HG02759 (cell line): ENCODE results near the gene SLC8A1.

Source experiments
- ATAC-seq: cut with Tn5 transposase; IDR thresholded peaks from one replicate; pipeline ENCODE4 v1.9.1; 2021; ENCODE audit warnings: mild to moderate bottlenecking, moderate library complexity; ENCODE audit not compliant: unreplicated experiment

Gene SLC8A1

GRCh38 chr2:40283111-40283909 is 168.6 kb downstream of the SLC8A1 start:
- no peak for ATAC-seq

GRCh38 chr2:40282428-40282827 is 169.5 kb downstream of the SLC8A1 start:
- ATAC-seq, result peak; percentile 50

DNA sequence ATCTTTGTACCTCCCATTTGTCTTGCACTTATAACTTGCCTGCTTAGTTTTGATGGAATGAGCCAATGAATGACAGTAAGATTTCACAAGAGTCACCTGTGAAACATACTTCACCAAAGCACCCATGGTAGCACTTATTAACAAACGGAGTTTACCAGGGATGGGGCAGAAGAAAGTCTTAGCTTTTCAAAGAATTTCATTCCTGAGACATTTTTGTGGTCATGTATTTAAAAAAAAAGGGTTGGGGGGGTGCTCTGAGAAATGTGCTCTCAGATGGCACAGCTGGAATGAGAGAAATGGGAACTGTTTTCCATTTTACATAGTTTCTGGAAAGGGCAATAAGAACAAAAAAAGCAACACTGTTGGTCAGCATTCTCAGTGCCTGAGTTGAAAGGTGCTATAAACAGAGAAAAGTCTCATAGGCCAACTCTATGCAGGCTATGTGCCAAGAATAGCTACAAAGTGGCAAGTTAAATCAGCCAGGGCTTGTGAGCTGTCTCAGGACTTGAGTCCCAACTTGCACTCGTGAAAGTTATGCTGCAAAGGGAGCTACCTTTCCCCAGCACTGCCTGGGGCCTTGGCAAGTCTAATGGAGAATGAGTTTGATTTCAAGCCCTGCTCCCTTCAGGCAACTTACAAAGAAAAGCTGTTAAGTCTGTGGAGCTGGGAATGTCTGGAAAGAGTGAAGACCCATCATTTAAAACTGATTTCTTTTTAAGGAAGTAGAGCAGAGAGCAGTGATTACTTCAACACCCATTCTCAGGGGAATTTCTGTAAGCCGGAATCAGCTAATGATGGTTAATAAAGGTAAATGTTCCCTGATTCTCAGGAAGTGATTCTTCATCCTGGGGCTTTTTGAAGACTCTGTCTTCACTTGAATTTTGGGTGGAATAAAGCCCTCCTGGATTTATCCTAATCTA is 170.6 kb downstream of the SLC8A1 start:
- peak; percentile 55 for ATAC-seq

- no peak for ATAC-seq
Measured at GRCh38 chr2:40279482-40279881, 172.4 kb downstream of the SLC8A1 start.

GRCh38 chr2:40279001-40279400 is 172.9 kb downstream of the SLC8A1 start:
- no peak for ATAC-seq

DNA sequence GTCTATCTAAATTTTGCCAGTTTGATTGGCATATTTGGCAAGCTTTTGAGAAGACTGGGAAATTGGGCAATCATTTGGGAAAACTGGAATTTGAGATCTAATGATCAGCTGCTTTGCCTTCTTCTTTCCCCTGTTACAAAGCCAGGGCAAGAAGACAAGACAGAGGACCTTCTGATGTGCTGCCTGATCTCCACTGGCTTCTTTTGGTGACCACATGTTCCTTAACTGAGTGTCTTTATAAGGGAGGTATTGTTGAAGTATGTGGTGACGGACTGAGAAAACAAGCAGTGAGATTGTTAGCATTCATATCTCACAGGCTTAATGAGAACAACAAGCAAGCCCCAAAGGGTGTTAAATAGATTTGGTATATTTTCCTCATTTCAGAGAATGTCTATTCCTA is 175.8 kb downstream of the SLC8A1 start:
- no peak for ATAC-seq

DNA sequence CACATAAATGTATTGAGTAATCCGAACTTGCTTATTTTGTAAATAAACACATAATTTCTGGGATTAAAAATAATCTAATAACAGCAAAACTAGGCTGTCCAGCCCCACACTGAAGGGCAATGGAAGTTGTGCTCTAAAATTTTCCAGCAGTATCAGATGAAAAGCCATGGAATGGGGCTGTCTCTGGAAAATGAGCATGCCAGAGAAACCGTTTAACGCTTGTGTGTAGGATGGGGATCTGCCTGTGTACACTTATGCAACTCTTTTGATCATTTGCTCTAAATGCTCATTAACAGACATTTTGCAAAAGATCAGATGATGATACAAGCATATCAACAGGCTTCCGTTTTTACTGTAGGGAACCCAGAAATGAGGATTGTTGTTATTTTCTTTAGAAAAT is 177.6 kb downstream of the SLC8A1 start:
- ATAC-seq, result no peak

DNA sequence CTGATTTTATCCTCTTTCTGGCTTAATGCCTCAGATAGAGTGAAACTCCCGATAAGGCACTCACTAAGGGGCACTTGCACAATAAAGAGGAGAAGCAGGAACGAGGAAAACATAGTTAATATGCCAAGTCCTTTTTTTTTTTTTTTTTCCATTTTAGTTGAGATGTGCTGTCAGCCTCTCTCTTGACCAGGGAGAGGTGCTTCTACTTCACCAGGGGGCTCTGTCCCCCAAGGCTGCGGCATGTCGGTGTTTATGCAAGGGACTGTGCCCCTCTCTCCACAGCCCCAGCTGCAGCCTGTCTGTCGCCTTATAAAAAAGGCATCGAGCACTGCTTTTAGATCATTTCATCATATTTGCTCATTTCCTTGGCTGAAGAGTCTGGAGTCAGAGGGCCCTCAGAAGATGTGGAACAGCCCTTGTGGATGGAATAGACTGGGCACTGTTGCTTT is 178.1 kb downstream of the SLC8A1 start:
- no peak for ATAC-seq

DNA sequence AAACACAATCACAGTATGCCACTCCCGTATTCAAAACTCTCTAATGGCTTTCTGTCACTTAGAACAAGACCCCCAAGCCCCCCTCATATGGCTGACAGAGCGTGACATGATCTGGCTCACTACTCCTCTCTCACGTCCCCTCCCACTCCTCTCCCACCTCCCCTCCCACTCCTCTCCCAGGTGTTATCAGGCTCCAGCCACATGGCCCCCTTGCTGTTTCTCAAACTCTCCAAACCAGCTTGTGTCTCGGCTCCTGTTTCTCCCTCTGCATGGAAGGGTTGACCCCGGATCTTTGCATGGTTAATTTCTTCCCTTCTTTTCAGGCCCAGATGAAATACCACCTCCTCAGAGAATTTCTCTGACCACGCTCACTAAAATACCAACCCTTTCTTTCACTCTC is 180.8 kb downstream of the SLC8A1 start:
- ATAC-seq, result no peak

DNA sequence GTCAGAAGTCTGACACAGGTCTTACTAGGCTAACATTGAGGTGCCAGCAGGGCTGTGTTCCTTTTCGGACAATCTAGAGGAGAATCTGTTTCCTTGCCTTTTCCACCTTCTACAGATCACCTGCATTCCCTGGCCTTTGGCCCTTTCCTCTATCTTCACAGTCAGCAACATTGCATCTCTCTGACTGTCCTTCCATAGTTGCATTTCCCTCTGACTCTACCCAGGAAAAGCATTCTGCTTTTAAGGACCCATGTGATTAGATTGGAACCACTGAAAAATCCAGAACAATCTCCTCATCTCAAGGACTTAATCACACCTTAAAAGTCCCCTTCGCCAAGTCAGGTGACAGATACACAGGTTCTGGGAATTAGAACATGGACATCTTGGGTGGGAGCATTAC is 181.5 kb downstream of the SLC8A1 start:
- no peak for ATAC-seq

GRCh38 chr2:40268566-40268965 is 183.3 kb downstream of the SLC8A1 start:
- no peak for ATAC-seq

DNA sequence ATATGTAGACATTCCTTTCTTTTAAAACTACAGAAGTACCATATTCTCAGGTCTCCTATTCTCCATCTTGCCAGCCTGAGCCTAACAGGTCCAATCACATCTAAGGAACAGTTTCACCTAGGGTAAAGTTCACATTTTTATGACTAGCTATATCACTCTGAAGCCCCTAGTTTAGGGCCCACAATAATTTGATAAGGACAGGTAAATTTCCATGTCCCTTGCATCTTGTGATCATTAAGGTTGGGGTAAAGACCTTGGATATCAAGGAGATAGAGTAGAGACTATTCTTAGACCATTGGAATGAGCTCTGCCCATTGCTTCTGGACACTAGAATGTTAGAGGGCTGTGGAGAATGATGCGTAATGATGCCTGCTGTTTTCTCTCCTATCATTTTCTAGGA is 185.7 kb downstream of the SLC8A1 start:
- ATAC-seq, result no peak

DNA sequence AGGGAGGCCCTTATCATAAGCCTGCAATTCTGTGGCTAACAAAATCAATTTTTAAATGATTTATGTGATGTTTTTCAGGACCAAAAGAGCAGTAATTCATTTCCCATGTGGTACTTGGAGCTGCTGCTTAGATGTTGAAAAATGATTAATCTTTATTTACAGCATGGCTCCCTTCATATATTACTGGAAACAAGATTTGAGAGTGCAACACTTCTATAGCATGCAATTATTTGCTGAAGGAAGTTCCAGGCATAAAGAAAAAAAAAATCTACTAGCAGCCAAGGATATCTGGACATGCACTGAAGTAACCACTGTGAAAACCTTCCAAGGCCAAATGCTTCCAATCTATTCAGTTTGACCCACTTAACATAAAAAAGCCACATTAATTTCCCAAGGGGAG is 186.3 kb downstream of the SLC8A1 start:
- no peak for ATAC-seq

DNA sequence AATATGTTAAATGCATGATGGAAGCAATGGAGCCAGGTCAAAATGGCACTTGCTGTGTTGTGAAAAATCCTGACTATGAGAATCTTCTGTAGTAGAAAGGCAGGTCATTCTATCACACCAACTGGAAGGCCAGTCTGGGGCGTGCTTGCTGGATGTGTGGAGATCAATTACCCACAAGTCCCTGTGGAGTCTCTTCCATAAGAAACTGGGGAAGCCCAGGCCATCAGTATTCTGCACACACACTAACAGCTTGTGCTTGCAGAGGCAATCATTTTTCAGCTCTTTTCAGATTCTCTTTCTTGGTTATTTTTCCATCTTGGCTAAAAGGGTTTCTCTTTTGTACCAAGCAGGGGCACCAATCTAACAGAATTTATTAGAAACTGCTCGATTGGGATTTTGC is 190.8 kb downstream of the SLC8A1 start:
- ATAC-seq, result no peak

- ATAC-seq, result no peak
Measured at GRCh38 chr2:40260437-40260836, 191.5 kb downstream of the SLC8A1 start.

- no peak for ATAC-seq
Measured at GRCh38 chr2:40259900-40260299, 192.0 kb downstream of the SLC8A1 start.

GRCh38 chr2:40258135-40258457 is 193.8 kb downstream of the SLC8A1 start:
- ATAC-seq, result no peak

GRCh38 chr2:40257340-40258134 is 194.4 kb downstream of the SLC8A1 start:
- ATAC-seq, result no peak

DNA sequence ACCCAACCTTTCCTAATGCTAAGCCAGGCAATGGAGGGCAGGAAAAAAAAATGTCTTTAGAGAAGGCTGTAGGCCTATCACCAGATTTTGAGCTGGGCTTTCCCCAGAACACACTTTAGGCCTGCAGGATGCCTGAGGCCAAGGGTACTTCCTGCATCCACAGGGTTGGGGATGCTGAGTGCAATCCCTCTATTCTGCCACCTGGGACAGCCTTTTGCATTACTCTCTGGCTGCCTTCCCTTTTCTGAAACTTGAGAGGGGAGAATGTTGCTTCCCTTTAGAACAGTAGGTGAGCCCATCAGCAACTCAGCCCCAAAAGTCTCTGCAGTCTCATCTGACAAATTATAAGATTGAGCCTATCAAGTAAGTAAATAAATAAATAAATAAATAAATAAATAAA is 195.2 kb downstream of the SLC8A1 start:
- no peak for ATAC-seq

- no peak for ATAC-seq
Measured at GRCh38 chr2:40256008-40256407, 195.9 kb downstream of the SLC8A1 start.

- ATAC-seq, result no peak
Measured at GRCh38 chr2:40255103-40255502, 196.8 kb downstream of the SLC8A1 start.
